ENCODE results near the gene CEP43. TPM values are rescaled to one million over a fixed set of nuclear protein-coding genes. Genes with fewer than 3 reads are reported as not detected.

Gene CEP43
- total RNA-seq, 1 experiment from 2014 or later: 25.1 TPM

DNA sequence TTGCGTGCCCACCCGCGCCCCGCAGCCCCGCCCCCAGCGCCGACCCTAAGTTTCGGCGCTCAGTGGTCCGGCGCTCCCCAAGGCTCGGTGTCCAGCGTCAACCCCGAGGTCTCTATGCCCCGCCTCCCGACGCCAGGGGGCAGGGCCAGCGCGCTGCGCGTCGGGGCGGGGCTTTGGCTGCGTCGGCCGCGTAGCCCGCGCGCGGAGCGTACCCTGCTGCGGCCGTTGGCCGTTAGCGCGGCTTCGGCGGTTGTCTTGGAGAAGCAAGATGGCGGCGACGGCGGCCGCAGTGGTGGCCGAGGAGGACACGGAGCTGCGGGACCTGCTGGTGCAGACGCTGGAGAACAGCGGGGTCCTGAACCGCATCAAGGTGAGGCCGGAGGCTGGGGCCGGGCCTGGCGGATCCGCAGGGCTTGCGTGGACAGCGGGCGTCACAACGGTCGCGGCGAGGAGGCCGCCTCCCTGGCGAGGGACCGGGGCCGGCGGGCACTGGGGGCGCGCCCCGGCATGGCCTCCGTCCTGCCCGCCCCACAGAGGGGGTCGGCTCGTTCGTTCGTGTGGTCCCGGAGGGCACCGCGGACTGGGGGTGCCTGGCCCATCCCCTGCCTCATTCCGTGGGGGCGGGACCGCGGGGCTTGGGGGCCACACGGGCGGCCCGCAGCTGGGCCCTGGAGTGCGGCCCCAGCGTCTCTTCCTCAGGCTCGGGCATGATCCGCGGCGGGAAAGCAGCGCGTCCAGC lies at the start of gene CEP43 (continued):
- TF ChIP-seq MYBL2 (CRISPR knock-in tag; IDR thresholded peaks at IDR 0.05) (peak; percentile 98), SMAD3 (CRISPR knock-in tag; IDR thresholded peaks at IDR 0.05; ENCODE audit: borderline replicate concordance) (no peak), IRF2 (CRISPR knock-in tag; IDR thresholded peaks at IDR 0.05; ENCODE audit: borderline replicate concordance, low read depth) (no peak), ATF2 (CRISPR knock-in tag; IDR thresholded peaks at IDR 0.05; ENCODE audit: borderline replicate concordance, low read depth) (no peak), IRF1 (CRISPR knock-in tag; IDR thresholded peaks at IDR 0.05) (peak; percentile 63; the same call in 1 of the 2 replicates), JAZF1 (CRISPR knock-in tag; IDR thresholded peaks at IDR 0.05) (no peak), ELF4 (CRISPR knock-in tag; IDR thresholded peaks at IDR 0.05; ENCODE audit: low read depth) (no peak; the same call in 1 of the 2 replicates), ZNF138 (CRISPR knock-in tag; conservative IDR thresholded peaks at IDR 0.05) (no peak), CREB1 (CRISPR knock-in tag; IDR thresholded peaks at IDR 0.05) (no peak), NR1H2 (CRISPR knock-in tag; IDR thresholded peaks at IDR 0.05) (no peak), NFE2L1 (CRISPR knock-in tag; IDR thresholded peaks at IDR 0.05) (no peak; the same call in 1 of the 2 replicates), GRHL2 (CRISPR knock-in tag; IDR thresholded peaks at IDR 0.05; ENCODE audit: insufficient replicate concordance, severe bottlenecking) (no peak), NFATC4 (CRISPR knock-in tag; IDR thresholded peaks at IDR 0.05) (no peak), ARID4B (CRISPR knock-in tag; IDR thresholded peaks at IDR 0.05; ENCODE audit: borderline replicate concordance) (no peak), SOX15 (CRISPR knock-in tag; IDR thresholded peaks at IDR 0.05) (no peak), ZNF121 (CRISPR knock-in tag; IDR thresholded peaks at IDR 0.05) (no peak), ZBTB43 (CRISPR knock-in tag; IDR thresholded peaks at IDR 0.05) (peak; percentile 28; the same call in 1 of the 2 replicates), KAT7 (CRISPR knock-in tag; IDR thresholded peaks at IDR 0.05; ENCODE audit: borderline replicate concordance) (no peak; the same call in 1 of the 2 replicates)
- TF ChIP-seq, protein P1, sequence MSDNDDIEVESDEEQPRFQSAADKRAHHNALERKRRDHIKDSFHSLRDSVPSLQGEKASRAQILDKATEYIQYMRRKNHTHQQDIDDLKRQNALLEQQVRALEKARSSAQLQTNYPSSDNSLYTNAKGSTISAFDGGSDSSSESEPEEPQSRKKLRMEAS (CRISPR knock-in tag; IDR thresholded peaks at IDR 0.05): peak; percentile 63; the same call in 1 of the 2 replicates
- TF ChIP-seq, protein P2, sequence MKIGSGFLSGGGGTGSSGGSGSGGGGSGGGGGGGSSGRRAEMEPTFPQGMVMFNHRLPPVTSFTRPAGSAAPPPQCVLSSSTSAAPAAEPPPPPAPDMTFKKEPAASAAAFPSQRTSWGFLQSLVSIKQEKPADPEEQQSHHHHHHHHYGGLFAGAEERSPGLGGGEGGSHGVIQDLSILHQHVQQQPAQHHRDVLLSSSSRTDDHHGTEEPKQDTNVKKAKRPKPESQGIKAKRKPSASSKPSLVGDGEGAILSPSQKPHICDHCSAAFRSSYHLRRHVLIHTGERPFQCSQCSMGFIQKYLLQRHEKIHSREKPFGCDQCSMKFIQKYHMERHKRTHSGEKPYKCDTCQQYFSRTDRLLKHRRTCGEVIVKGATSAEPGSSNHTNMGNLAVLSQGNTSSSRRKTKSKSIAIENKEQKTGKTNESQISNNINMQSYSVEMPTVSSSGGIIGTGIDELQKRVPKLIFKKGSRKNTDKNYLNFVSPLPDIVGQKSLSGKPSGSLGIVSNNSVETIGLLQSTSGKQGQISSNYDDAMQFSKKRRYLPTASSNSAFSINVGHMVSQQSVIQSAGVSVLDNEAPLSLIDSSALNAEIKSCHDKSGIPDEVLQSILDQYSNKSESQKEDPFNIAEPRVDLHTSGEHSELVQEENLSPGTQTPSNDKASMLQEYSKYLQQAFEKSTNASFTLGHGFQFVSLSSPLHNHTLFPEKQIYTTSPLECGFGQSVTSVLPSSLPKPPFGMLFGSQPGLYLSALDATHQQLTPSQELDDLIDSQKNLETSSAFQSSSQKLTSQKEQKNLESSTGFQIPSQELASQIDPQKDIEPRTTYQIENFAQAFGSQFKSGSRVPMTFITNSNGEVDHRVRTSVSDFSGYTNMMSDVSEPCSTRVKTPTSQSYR (CRISPR knock-in tag; IDR thresholded peaks at IDR 0.05): no peak
- TF ChIP-seq, protein P3, sequence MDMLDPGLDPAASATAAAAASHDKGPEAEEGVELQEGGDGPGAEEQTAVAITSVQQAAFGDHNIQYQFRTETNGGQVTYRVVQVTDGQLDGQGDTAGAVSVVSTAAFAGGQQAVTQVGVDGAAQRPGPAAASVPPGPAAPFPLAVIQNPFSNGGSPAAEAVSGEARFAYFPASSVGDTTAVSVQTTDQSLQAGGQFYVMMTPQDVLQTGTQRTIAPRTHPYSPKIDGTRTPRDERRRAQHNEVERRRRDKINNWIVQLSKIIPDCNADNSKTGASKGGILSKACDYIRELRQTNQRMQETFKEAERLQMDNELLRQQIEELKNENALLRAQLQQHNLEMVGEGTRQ (CRISPR knock-in tag; IDR thresholded peaks at IDR 0.05): no peak
- TF ChIP-seq, protein P4, sequence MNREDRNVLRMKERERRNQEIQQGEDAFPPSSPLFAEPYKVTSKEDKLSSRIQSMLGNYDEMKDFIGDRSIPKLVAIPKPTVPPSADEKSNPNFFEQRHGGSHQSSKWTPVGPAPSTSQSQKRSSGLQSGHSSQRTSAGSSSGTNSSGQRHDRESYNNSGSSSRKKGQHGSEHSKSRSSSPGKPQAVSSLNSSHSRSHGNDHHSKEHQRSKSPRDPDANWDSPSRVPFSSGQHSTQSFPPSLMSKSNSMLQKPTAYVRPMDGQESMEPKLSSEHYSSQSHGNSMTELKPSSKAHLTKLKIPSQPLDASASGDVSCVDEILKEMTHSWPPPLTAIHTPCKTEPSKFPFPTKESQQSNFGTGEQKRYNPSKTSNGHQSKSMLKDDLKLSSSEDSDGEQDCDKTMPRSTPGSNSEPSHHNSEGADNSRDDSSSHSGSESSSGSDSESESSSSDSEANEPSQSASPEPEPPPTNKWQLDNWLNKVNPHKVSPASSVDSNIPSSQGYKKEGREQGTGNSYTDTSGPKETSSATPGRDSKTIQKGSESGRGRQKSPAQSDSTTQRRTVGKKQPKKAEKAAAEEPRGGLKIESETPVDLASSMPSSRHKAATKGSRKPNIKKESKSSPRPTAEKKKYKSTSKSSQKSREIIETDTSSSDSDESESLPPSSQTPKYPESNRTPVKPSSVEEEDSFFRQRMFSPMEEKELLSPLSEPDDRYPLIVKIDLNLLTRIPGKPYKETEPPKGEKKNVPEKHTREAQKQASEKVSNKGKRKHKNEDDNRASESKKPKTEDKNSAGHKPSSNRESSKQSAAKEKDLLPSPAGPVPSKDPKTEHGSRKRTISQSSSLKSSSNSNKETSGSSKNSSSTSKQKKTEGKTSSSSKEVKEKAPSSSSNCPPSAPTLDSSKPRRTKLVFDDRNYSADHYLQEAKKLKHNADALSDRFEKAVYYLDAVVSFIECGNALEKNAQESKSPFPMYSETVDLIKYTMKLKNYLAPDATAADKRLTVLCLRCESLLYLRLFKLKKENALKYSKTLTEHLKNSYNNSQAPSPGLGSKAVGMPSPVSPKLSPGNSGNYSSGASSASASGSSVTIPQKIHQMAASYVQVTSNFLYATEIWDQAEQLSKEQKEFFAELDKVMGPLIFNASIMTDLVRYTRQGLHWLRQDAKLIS (CRISPR knock-in tag; IDR thresholded peaks at IDR 0.05; ENCODE audit: borderline replicate concordance): 0 out of 2 replicates have a peak, but pooled peaks have one; percentile 17
